Suppressor macrophage treated with lipopolysaccharide for 1 hour (primary cell): ENCODE data around the gene OGDH.
A peak's percentile ranks its signal among the peaks of the same experiment; 100 is the strongest.
"Not testable (repeated sequence)": the region's sequence is repeated elsewhere in the genome, so short reads cannot be mapped to it uniquely, and the experiment has no call there.

ENCODE experiments used
- DNase-seq, 3 donors: peaks; one replicate each; pipeline ENCODE4 v3.0.0-alpha.2; 2020 to 2022

The OGDH gene

GRCh38 chr7:44709011-44709915, 102.8 kb downstream of the OGDH start:
- no peak for DNase-seq

GRCh38 chr7:44709945-44710596, 103.6 kb downstream of the OGDH start:
- DNase-seq: no peak

- no peak for DNase-seq
Measured at GRCh38 chr7:44711528-44711927, 105.1 kb downstream of the OGDH start.

- no peak for DNase-seq
Measured at GRCh38 chr7:44712012-44712411, 105.6 kb downstream of the OGDH start.

- DNase-seq: no peak
Measured at GRCh38 chr7:44713141-44713540, 106.7 kb downstream of the OGDH start.

- DNase-seq: no peak
Measured at GRCh38 chr7:44713680-44714335, 107.4 kb downstream of the OGDH start.

GRCh38 chr7:44716205-44716604, 109.8 kb downstream of the OGDH start:
- DNase-seq: no peak

GRCh38 chr7:44720301-44720700, 113.9 kb downstream of the OGDH start:
- no peak for DNase-seq

GRCh38 chr7:44724276-44724675, 117.8 kb downstream of the OGDH start:
- no peak for DNase-seq

GRCh38 chr7:44726250-44726649, 119.8 kb downstream of the OGDH start:
- DNase-seq: not testable (repeated sequence)

GRCh38 chr7:44727158-44727936, 120.9 kb downstream of the OGDH start:
- peak; percentile 47 to 51 (median 50) for DNase-seq

GRCh38 chr7:44727937-44728262, 121.5 kb downstream of the OGDH start:
- DNase-seq: no peak

GRCh38 chr7:44729949-44730590, 123.6 kb downstream of the OGDH start:
- DNase-seq: peak in 1 of 3 donors; percentile 18

GRCh38 chr7:44732971-44733370, 126.5 kb downstream of the OGDH start:
- DNase-seq: not testable (repeated sequence)

- DNase-seq: peak; percentile 35 to 58 (median 58)
Measured at GRCh38 chr7:44733708-44734481, 127.5 kb downstream of the OGDH start.

GRCh38 chr7:44735403-44736165, 129.2 kb downstream of the OGDH start:
- peak; percentile 86 to 98 (median 97) for DNase-seq

GRCh38 chr7:44736896-44737295, 130.5 kb downstream of the OGDH start:
- no peak for DNase-seq

GRCh38 chr7:44738051-44738723, 131.8 kb downstream of the OGDH start:
- peak; percentile 58 to 72 (median 59) for DNase-seq

GRCh38 chr7:44738876-44739665, 132.6 kb downstream of the OGDH start:
- DNase-seq: no peak
